Chondrocyte (in vitro differentiated cells): ENCODE results near the gene FBXL12. TPM values are rescaled to one million over a fixed set of nuclear protein-coding genes. Genes with fewer than 3 reads are reported as not detected.

Experiments
- DNase-seq: peaks from one replicate; pipeline ENCODE4 v3.0.0; 2021; ENCODE audit warnings: mixed read lengths, low spot score
- H3K27ac Mint-ChIP-seq: one replicate; pipeline ENCODE4 v1.8.0; 2021; ENCODE audit warnings: mild to moderate bottlenecking, moderate library complexity, mixed read lengths; ENCODE audit not compliant: unreplicated experiment
- H3K27me3 Mint-ChIP-seq: 2 replicates; pipeline ENCODE4 v1.8.0; 2021; ENCODE audit warnings: low read depth, mixed read lengths
- H3K36me3 Mint-ChIP-seq: 2 replicates; pipeline ENCODE4 v1.8.0; 2021; ENCODE audit warnings: low read depth, mixed read lengths
- H3K4me1 Mint-ChIP-seq: 2 replicates; pipeline ENCODE4 v1.8.0; 2021; ENCODE audit warnings: low read depth, mild to moderate bottlenecking, mixed read lengths
- H3K4me3 Mint-ChIP-seq: one replicate; pipeline ENCODE4 v1.8.0; 2021; ENCODE audit warnings: mild to moderate bottlenecking, moderate library complexity, mixed read lengths; ENCODE audit not compliant: unreplicated experiment
- H3K9me3 Mint-ChIP-seq: 2 replicates; pipeline ENCODE4 v1.8.0; 2021; ENCODE audit warnings: low read depth, mixed read lengths
- CTCF ChIP-seq: fragments of 200-600 bp; sonication (generic); IDR thresholded peaks from 2 replicates; pipeline ENCODE4 v1.5.0; 2021; ENCODE audit warnings: antibody characterized with exemption, mild to moderate bottlenecking, moderate library complexity
- long read RNA-seq: library from polyadenylated mRNA; stranded (forward); transcript quantifications from one replicate; pipeline ENCODE4 v2.0.0, GENCODE V29; 2021
- total RNA-seq: library from RNA; stranded (reverse); gene quantifications from 3 replicates; pipeline ENCODE4 v1.2.1, GENCODE V29; 2021

FBXL12 gene
- 24.2 to 27.8 TPM (median 26.7 TPM) in 3 replicates for total RNA-seq
- long read RNA-seq, transcript FBXL12-206 (3 exons, 1,843 nt) = minor isoform, 5 of 23 reads
- long read RNA-seq, transcript FBXL12-201 (3 exons, 1,852 nt) = major isoform, 9 of 23 reads
- long read RNA-seq, partial matches to known transcripts = 0 of 23 reads
- long read RNA-seq, other reads (novel, unspliced or antisense) = 2 of 23 reads

GRCh38 chr19:9818734-9819595 lies at the start of gene FBXL12:
FBXL12 (minus strand) TSS chr19:9819079; CDS start chr19:9818813, 266 bp downstream.
- Mint-ChIP-seq H3K4me3 (peak within 1 kb of the TSS; percentile 89), H3K27ac (peak within 1 kb of the TSS; percentile 96), H3K36me3 (peaks cover 4% of the 10 kb centered on the region), H3K4me1 (peaks cover 39% of the 10 kb centered on the region), H3K27me3 (no peaks in the 10 kb centered on the region), H3K9me3 (no peaks in the 10 kb centered on the region)
- TF ChIP-seq CTCF = no peak
- peak; percentile 100 for DNase-seq

GRCh38 chr19:9865732-9866501 lies 47.0 kb upstream of the FBXL12 start:
- H3K27me3 Mint-ChIP-seq = no peaks in the 10 kb centered on the region
- no peak overlapping the region for H3K4me3 Mint-ChIP-seq
- H3K9me3 Mint-ChIP-seq = no peaks in the 10 kb centered on the region
- TF ChIP-seq CTCF = no peak
- H3K4me1 Mint-ChIP-seq = no peaks in the 10 kb centered on the region
- no peaks in the 10 kb centered on the region for H3K36me3 Mint-ChIP-seq
- no peak overlapping the region for H3K27ac Mint-ChIP-seq
- DNase-seq = no peak

- H3K36me3 Mint-ChIP-seq = no peaks in the 10 kb centered on the region
- H3K4me1 Mint-ChIP-seq = no peaks in the 10 kb centered on the region
- TF ChIP-seq CTCF = no peak
- no peak overlapping the region for H3K27ac Mint-ChIP-seq
- H3K9me3 Mint-ChIP-seq = no peaks in the 10 kb centered on the region
- no peak for DNase-seq
- no peak overlapping the region for H3K4me3 Mint-ChIP-seq
- H3K27me3 Mint-ChIP-seq = no peaks in the 10 kb centered on the region
Measured at GRCh38 chr19:9863759-9864158, 44.9 kb upstream of the FBXL12 start.

GRCh38 chr19:9862938-9863337 lies 44.1 kb upstream of the FBXL12 start:
- Mint-ChIP-seq H3K36me3 (no peaks in the 10 kb centered on the region), H3K9me3 (no peaks in the 10 kb centered on the region), H3K27ac (no peak overlapping the region), H3K4me1 (no peaks in the 10 kb centered on the region), H3K27me3 (no peaks in the 10 kb centered on the region), H3K4me3 (no peak overlapping the region)
- no peak for DNase-seq
- TF ChIP-seq CTCF = no peak

GRCh38 chr19:9861503-9861902 lies 42.6 kb upstream of the FBXL12 start:
- H3K27ac Mint-ChIP-seq = no peak overlapping the region
- no peaks in the 10 kb centered on the region for H3K27me3 Mint-ChIP-seq
- H3K4me1 Mint-ChIP-seq = no peaks in the 10 kb centered on the region
- H3K36me3 Mint-ChIP-seq = peaks cover 6% of the 10 kb centered on the region
- no peak for DNase-seq
- TF ChIP-seq CTCF = no peak
- H3K4me3 Mint-ChIP-seq = no peak overlapping the region
- no peaks in the 10 kb centered on the region for H3K9me3 Mint-ChIP-seq
